ENCODE measurements around the gene CTNNA1. TPM values are rescaled to one million over a fixed set of nuclear protein-coding genes. Genes with fewer than 3 reads are reported as not detected.

Gene CTNNA1
- total RNA-seq, 3 donors from 2014 or later (not counting 1 experiment from before 2014, with no cell fraction given), result 34.4 to 53.0 (median 49.8) TPM

- intact Hi-C loops (cut with micrococcal nuclease), result no loop called here
- Histone ChIP-seq H3K4me1 (ENCODE audit: control insufficient read depth, insufficient read depth, low read length) (no peaks in the 10 kb centered on the region), H3K27ac (ENCODE audit: low read length) (no peak overlapping the region), H3K27me3 (ENCODE audit: control insufficient read depth, insufficient read depth, low read length) (no peaks in the 10 kb centered on the region), H3K9me3 (ENCODE audit: control insufficient read depth, insufficient read depth, low read length) (no peaks in the 10 kb centered on the region), H3K4me3 (ENCODE audit: low read length) (no peak overlapping the region), H3K36me3 (ENCODE audit: control insufficient read depth, insufficient read depth, low read length) (peaks cover 1% of the 10 kb centered on the region)
- Mint-ChIP-seq H3K27me3 (ENCODE audit: low read depth in 2 of 2) (no peaks in the 10 kb centered on the region), H3K36me3 (no peaks in the 10 kb centered on the region), H3K4me3 (no peak overlapping the region), H3K9me3 (no peaks in the 10 kb centered on the region), H3K4me1 (no peaks in the 10 kb centered on the region), H3K27ac (no peak overlapping the region)
- ATAC-seq, result no peak
- WGBS (ENCODE audit: insufficient coverage), result 92% methylated on average over 9 of the region's 10 CpGs
- no peak for DNase-seq
- TF ChIP-seq, protein P1, sequence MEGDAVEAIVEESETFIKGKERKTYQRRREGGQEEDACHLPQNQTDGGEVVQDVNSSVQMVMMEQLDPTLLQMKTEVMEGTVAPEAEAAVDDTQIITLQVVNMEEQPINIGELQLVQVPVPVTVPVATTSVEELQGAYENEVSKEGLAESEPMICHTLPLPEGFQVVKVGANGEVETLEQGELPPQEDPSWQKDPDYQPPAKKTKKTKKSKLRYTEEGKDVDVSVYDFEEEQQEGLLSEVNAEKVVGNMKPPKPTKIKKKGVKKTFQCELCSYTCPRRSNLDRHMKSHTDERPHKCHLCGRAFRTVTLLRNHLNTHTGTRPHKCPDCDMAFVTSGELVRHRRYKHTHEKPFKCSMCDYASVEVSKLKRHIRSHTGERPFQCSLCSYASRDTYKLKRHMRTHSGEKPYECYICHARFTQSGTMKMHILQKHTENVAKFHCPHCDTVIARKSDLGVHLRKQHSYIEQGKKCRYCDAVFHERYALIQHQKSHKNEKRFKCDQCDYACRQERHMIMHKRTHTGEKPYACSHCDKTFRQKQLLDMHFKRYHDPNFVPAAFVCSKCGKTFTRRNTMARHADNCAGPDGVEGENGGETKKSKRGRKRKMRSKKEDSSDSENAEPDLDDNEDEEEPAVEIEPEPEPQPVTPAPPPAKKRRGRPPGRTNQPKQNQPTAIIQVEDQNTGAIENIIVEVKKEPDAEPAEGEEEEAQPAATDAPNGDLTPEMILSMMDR (IDR thresholded peaks at IDR 0.05), result no peak
Observed at GRCh38 chr5:138903130-138903775, 150.0 kb downstream of the CTNNA1 start.

DNA sequence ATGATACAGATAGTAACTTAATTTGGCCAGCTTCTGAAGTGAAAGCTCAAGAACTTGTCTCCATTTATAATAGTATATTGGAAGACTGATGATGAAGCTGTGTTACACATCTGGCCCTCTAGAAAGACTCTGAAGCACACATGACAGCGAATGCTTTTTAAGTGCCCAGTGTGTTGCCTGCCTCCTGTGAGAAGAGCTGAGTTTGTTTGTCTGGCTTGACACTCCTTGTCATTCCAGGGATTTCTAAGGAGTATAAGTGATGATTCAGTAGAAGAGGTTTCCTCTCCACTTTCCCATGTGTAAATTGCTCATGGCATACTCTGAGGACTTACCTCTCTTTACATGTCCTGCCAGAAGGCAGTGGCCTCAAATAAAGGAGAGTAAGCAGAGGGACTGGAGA lies 152.3 kb downstream of the CTNNA1 start:
- no peaks in the 10 kb centered on the region for H3K9me3 ChIP-seq (ENCODE audit: control insufficient read depth, insufficient read depth, low read length)

DNA sequence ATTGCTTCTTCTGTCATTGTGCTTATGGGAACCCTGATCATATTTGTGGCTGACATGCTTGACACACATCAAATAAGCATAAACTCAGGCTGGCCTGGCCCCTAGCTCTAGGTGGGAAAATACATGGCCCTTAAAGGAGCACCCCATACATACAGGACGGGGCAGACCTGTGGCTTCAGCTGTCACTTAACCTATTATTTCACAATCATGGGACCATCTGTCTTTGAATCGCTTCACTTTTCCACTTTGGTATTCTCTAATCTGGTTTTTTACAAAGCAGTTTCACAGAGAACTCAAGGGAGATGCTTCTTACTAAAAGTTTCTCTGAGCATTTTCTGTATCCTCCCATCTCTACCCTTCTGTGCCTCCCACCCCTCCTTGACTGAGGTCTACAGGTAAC lies 156.5 kb downstream of the CTNNA1 start:
- H3K4me1 Mint-ChIP-seq, result peaks cover 4 to 6% of the 10 kb centered on the region in 2 donors
- peaks cover 0 to 2% of the 10 kb centered on the region in 2 donors for H3K27me3 Mint-ChIP-seq (ENCODE audit: low read depth in 2 of 2)
- intact Hi-C loops (cut with micrococcal nuclease), result no loop called here
- no peak overlapping the region for H3K4me3 Mint-ChIP-seq
- no peaks in the 10 kb centered on the region for H3K9me3 ChIP-seq (ENCODE audit: control insufficient read depth, insufficient read depth, low read length)
- H3K9me3 Mint-ChIP-seq, result peaks cover 0 to 3% of the 10 kb centered on the region in 2 donors
- no peak overlapping the region for H3K4me3 ChIP-seq (ENCODE audit: low read length)
- TF ChIP-seq, protein P1 (IDR thresholded peaks at IDR 0.05), result no peak
- H3K27ac ChIP-seq (ENCODE audit: low read length), result no peak overlapping the region
- peaks cover 1% of the 10 kb centered on the region for H3K36me3 ChIP-seq (ENCODE audit: control insufficient read depth, insufficient read depth, low read length)
- ATAC-seq, result no peak
- 92% methylated on average over 2 of the region's 2 CpGs for WGBS (ENCODE audit: insufficient coverage)
- no peak for DNase-seq
- H3K27me3 ChIP-seq (ENCODE audit: control insufficient read depth, insufficient read depth, low read length), result no peaks in the 10 kb centered on the region
- peaks cover 6% of the 10 kb centered on the region for H3K36me3 Mint-ChIP-seq
- no peak overlapping the region for H3K27ac Mint-ChIP-seq
- H3K4me1 ChIP-seq (ENCODE audit: control insufficient read depth, insufficient read depth, low read length), result no peaks in the 10 kb centered on the region

More for the DNA sequence above, 152.3 kb downstream of the CTNNA1 start:
- H3K27me3 Mint-ChIP-seq (ENCODE audit: low read depth in 2 of 2), result no peaks in the 10 kb centered on the region
- no peak for DNase-seq
- no peak overlapping the region for H3K27ac Mint-ChIP-seq
- H3K4me3 ChIP-seq (ENCODE audit: low read length), result no peak overlapping the region
- H3K27ac ChIP-seq (ENCODE audit: low read length), result no peak overlapping the region
- TF ChIP-seq, protein P1 (IDR thresholded peaks at IDR 0.05), result no peak
- H3K4me3 Mint-ChIP-seq, result no peak overlapping the region
- peaks cover 5% of the 10 kb centered on the region for H3K36me3 Mint-ChIP-seq
- H3K4me1 ChIP-seq (ENCODE audit: control insufficient read depth, insufficient read depth, low read length), result no peaks in the 10 kb centered on the region
- intact Hi-C loops (cut with micrococcal nuclease), result no loop called here
- no peaks in the 10 kb centered on the region for H3K27me3 ChIP-seq (ENCODE audit: control insufficient read depth, insufficient read depth, low read length)
- WGBS (ENCODE audit: insufficient coverage), result 100% methylated on average over 1 of the region's 1 CpG
- no peak for ATAC-seq
- peaks cover 0 to 2% of the 10 kb centered on the region in 2 donors for H3K9me3 Mint-ChIP-seq
- H3K4me1 Mint-ChIP-seq, result peaks cover 3 to 4% of the 10 kb centered on the region in 2 donors
- H3K36me3 ChIP-seq (ENCODE audit: control insufficient read depth, insufficient read depth, low read length), result peaks cover 1% of the 10 kb centered on the region

Data from natural killer cell (primary cell).